Right lobe of liver (tissue), 6 donors: Measurements from ENCODE around the gene DRG1. TPM values are rescaled to one million over a fixed set of nuclear protein-coding genes. Genes with fewer than 3 reads are reported as not detected.

Experiments
- ATAC-seq, 4 donors: fragments of 200-7000 bp; cut with Tn5 transposase; one replicate each; pipeline ENCODE4 v1.9.1; 2020; ENCODE audit warnings: mild to moderate bottlenecking in 4 of 4, moderate library complexity in 4 of 4
- DNase-seq, 3 donors: peaks; one replicate each; pipeline ENCODE4 v3.0.0-alpha.2; 2020
- H3K27ac ChIP-seq, 3 donors: fragments of 200-600 bp; one replicate each; pipeline ENCODE4 v1.8.0; 2022
- H3K27me3 ChIP-seq, 2 donors: fragments of 200-600 bp; one replicate each; pipeline ENCODE4 v1.8.0; 2022
- H3K36me3 ChIP-seq, 4 donors: fragments of 200-600 bp; sonication (generic) in 1 of 4; one replicate each; pipeline versions ENCODE4 v1.5.1 to v1.8.0; 2017 to 2022; ENCODE audit warnings: control low read depth in 1 of 4
- H3K4me1 ChIP-seq, 4 donors: fragments of 200-600 bp; sonication (generic) in 1 of 4; one replicate each; pipeline versions ENCODE4 v1.5.1 to v1.8.0; 2017 to 2022; ENCODE audit warnings: control low read depth in 1 of 4
- H3K4me3 ChIP-seq, 3 donors: fragments of 200-600 bp; one replicate each; pipeline ENCODE4 v1.8.0; 2022
- H3K9me3 ChIP-seq, 4 donors: fragments of 200-600 bp; sonication (generic) in 1 of 4; one replicate each; pipeline versions ENCODE4 v1.5.1 to v1.8.0; 2017 to 2022; ENCODE audit warnings: control low read depth in 1 of 4
- CTCF ChIP-seq, 4 donors: fragments of 200-600 bp in 3 of 4; fragments of 450-650 bp in 1 of 4; IDR thresholded peaks; one replicate each; pipeline versions ENCODE4 v1.5.1 to v1.8.0; 2016 to 2022; ENCODE audit warnings: antibody characterized with exemption in 4 of 4, mild to moderate bottlenecking in 2 of 4
- POLR2A ChIP-seq: fragments of 450-650 bp; IDR thresholded peaks from one replicate; pipeline ENCODE4 v1.6.1; 2017; ENCODE audit warnings: antibody characterized with exemption, mild to moderate bottlenecking
- WGBS: methylation state at CpG from one replicate; pipeline ENCODE4 v1.1.6; 2018; ENCODE audit warnings: low coverage, low lambda C conversion rate; ENCODE audit not compliant: insufficient coverage; ENCODE audit errors: missing lambda C conversion rate; 5-methylcytosine and 5-hydroxymethylcytosine counted together
- intact Hi-C, 2 donors: fragments of 100-400 bp; cut with DNase I; formaldehyde crosslinking; loops; one replicate each; pipeline versions ENCODE4 v1.11.2 to v1.14.1; 2022
- total RNA-seq, 6 experiments: library from RNA; depleted of rRNA in 2 of 6; stranded (reverse); fragments of >200 nt in 2 of 6; fragmentation: NEBNext Ultra II Directional in 3 of 6; extraction: Animal tissue kit (Norgen Biotek cat#: 25700) in 3 of 6; gene quantifications; one replicate each; pipeline versions ENCODE4 v1.1.0 to v1.2.4, GENCODE V29; 2016 to 2023
- donor health status: DM: no; HTN: yes; CAD: no.
- donor health status: DM: no; HTN: no; CAD: no.
- donor health status: DM: no; HTN: no; CAD: no.
- donor health status: DM: no; HTN: yes; CAD: no.
- donor health status: DM: no; HTN: yes; CAD: no.

The DRG1 gene
- total RNA-seq, 6 experiments from 2014 or later, result 24.2 to 34.7 (median 26.5) TPM

GRCh38 chr22:31360029-31360428, 39.4 kb upstream of the DRG1 start:
- H3K4me1 ChIP-seq, result no peaks in the 10 kb centered on the region
- H3K27me3 ChIP-seq, result no peaks in the 10 kb centered on the region
- intact Hi-C loops, result no loop called here
- H3K36me3 ChIP-seq, result no peaks in the 10 kb centered on the region
- DNase-seq (no peak), ATAC-seq (no peak)
- 85% methylated on average over 1 of the region's 1 CpG for WGBS
- no peak overlapping the region for H3K27ac ChIP-seq
- TF ChIP-seq POLR2A (no peak), CTCF (IDR thresholded peaks at IDR 0.05) (no peak)
- no peak overlapping the region for H3K4me3 ChIP-seq
- no peaks in the 10 kb centered on the region for H3K9me3 ChIP-seq

- H3K4me1 ChIP-seq, result no peaks in the 10 kb centered on the region
- H3K36me3 ChIP-seq, result no peaks in the 10 kb centered on the region
- H3K9me3 ChIP-seq, result no peaks in the 10 kb centered on the region
- H3K27ac ChIP-seq, result no peak overlapping the region
- intact Hi-C loops, result no loop called here
- H3K4me3 ChIP-seq, result no peak overlapping the region
- H3K27me3 ChIP-seq, result no peaks in the 10 kb centered on the region
- WGBS, result 42% methylated on average over 1 of the region's 1 CpG
- no peak for TF ChIP-seq CTCF (IDR thresholded peaks at IDR 0.05)
- no peak for TF ChIP-seq POLR2A
- ATAC-seq (no peak), DNase-seq (no peak)
Measured at GRCh38 chr22:31361743-31362142, 37.7 kb upstream of the DRG1 start.

- no peak for TF ChIP-seq POLR2A
- TF ChIP-seq CTCF (IDR thresholded peaks at IDR 0.05), result no peak
- H3K27me3 ChIP-seq, result no peaks in the 10 kb centered on the region
- no peak overlapping the region for H3K27ac ChIP-seq
- H3K9me3 ChIP-seq, result no peaks in the 10 kb centered on the region
- no CpG with 5 or more reads among the region's 3 CpGs for WGBS
- H3K4me3 ChIP-seq, result no peak overlapping the region
- DNase-seq (no peak), ATAC-seq (no peak)
- intact Hi-C loops, result no loop called here
- no peaks in the 10 kb centered on the region for H3K4me1 ChIP-seq
- H3K36me3 ChIP-seq, result no peaks in the 10 kb centered on the region
Measured at GRCh38 chr22:31363885-31364465, 35.4 kb upstream of the DRG1 start.

- H3K27me3 ChIP-seq, result no peaks in the 10 kb centered on the region
- intact Hi-C loops, result no loop called here
- no peaks in the 10 kb centered on the region for H3K4me1 ChIP-seq
- DNase-seq, result no peak
- TF ChIP-seq POLR2A (no peak), CTCF (IDR thresholded peaks at IDR 0.05) (no peak)
- no peak overlapping the region for H3K4me3 ChIP-seq
- H3K9me3 ChIP-seq, result no peaks in the 10 kb centered on the region
- H3K36me3 ChIP-seq, result no peaks in the 10 kb centered on the region
- no peak overlapping the region for H3K27ac ChIP-seq
- 68% methylated on average over 3 of the region's 3 CpGs for WGBS
- ATAC-seq, result peak in 1 of 4 donors; percentile 35
Measured at GRCh38 chr22:31367426-31367825, 32.0 kb upstream of the DRG1 start.

- TF ChIP-seq CTCF (IDR thresholded peaks at IDR 0.05), result no peak
- TF ChIP-seq POLR2A, result no peak
- Histone ChIP-seq H3K36me3 (no peaks in the 10 kb centered on the region), H3K27ac (no peak overlapping the region), H3K4me1 (no peaks in the 10 kb centered on the region), H3K9me3 (no peaks in the 10 kb centered on the region), H3K4me3 (no peak overlapping the region), H3K27me3 (no peaks in the 10 kb centered on the region)
- ATAC-seq (no peak), DNase-seq (no peak)
- intact Hi-C loops, result no loop called here
- WGBS, result 88% methylated on average over 1 of the region's 3 CpGs
Measured at GRCh38 chr22:31377612-31378011, 21.8 kb upstream of the DRG1 start.
